GM18517 (cell line): ENCODE measurements around the gene PHF21A.
A peak's percentile ranks its signal among the peaks of the same experiment; 100 is the strongest.

Experiments used
- ATAC-seq: cut with Tn5 transposase; IDR thresholded peaks from one replicate; pipeline ENCODE4 v1.9.1; 2021; ENCODE audit warnings: mild to moderate bottlenecking, moderate library complexity; ENCODE audit not compliant: unreplicated experiment

Gene PHF21A

GRCh38 chr11:45890886-45891550 lies 230.2 kb downstream of the PHF21A start:
- ATAC-seq: no peak

DNA sequence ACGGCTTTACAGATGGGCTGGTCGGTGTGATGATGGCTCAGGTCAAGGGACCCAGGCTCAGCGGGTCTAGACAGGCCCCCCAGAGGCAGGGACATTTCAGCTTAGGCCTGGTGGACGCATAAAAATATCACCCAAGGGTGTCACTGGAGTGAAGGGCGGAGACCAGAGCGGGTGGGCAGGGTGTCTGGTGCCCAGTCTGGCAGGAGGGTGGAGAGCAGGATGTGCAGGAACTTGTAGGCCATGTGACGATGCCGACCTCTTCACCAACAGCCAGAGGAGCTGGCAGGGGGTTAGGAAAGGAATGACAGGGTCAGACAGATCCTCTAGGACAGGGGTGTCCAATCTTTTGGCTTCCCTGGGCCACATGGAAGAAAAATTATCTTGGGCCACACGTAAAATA lies 231.3 kb downstream of the PHF21A start:
- no peak for ATAC-seq

- ATAC-seq: no peak
Observed at GRCh38 chr11:45889555-45889954, 231.7 kb downstream of the PHF21A start.

GRCh38 chr11:45887587-45887986 lies 233.7 kb downstream of the PHF21A start:
- no peak for ATAC-seq

GRCh38 chr11:45886816-45887520 lies 234.3 kb downstream of the PHF21A start:
- ATAC-seq: no peak

GRCh38 chr11:45885921-45886721 lies 235.1 kb downstream of the PHF21A start:
- no peak for ATAC-seq

- peak; percentile 38 for ATAC-seq
Observed at GRCh38 chr11:45885274-45885920, 235.9 kb downstream of the PHF21A start, which contains the start of gene MAPK8IP1. MAPK8IP1 (plus strand) TSS chr11:45885651; CDS start chr11:45885821, 170 bp downstream.

DNA sequence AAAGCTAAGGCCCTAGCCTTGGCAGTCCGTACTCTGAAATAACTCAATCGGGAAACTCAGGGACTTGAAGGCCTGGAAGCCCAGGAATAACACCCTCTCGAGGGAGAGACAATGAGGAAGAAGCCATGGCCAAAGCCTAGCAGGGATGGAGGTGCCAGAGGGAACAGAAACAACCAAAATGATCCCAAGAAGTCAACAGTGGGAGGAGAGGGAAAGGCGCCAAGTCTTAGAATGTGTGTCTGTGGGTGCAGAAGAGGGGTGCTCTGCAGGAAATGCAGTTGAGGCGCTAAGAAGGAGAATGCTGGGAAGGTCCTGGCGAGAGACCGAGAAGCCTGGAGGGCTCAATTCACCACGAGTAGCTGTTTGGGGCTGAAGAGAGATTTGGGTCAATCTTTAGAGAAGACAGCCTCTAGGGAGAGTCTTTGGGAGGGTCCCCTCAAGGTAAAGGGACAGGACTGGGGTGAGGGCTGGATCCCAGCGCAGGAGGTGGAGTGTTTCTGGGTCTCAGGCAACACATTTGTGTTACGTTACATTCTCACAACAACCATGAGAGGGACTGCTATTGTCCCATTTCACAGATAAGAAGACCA lies 236.6 kb downstream of the PHF21A start:
- ATAC-seq: no peak
